NCI-H1436 treated with DMSO at 0.1 percent for 48 hours (cell line): Measurements from ENCODE around the gene CTSO.
"Not testable (repeated sequence)": the region's sequence is repeated elsewhere in the genome, so short reads cannot be mapped to it uniquely, and the experiment has no call there.

Source experiments
- DNase-seq: peaks from one replicate; lab custom pipeline; 2025; lab: John Stamatoyannopoulos, UW

The CTSO gene

DNA sequence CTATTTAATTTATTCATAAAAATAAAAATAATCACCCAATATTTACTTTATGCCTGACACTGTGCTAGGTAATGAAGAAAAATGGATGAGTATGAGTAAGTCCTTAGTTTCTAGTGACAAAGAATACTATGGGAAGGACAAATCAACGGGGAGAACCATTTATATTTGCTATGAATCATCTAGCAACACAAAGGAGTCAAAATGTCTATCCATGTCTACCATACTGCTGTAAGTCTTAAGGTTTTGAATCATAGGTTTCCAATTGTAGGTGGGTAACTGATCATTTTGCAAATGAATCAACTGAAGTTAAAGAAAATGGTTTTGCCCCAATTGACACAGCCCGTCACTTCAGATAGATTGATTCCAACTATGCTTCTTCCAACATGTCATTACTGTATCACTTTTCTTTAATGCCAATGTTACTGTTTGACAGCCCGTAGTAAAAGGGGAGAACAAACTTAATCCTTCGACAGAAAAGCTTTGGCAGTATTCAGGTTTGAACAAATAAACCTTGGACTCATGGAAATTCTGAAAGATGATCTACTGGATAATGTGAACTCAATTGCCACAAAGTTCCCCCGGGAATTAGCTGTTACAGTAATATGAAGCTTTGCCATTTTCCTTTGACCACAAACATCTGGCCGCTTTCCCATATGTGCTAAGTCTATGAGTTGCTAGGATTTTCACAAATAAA is 47.0 kb downstream of the CTSO start:
- DNase-seq: no peak

DNA sequence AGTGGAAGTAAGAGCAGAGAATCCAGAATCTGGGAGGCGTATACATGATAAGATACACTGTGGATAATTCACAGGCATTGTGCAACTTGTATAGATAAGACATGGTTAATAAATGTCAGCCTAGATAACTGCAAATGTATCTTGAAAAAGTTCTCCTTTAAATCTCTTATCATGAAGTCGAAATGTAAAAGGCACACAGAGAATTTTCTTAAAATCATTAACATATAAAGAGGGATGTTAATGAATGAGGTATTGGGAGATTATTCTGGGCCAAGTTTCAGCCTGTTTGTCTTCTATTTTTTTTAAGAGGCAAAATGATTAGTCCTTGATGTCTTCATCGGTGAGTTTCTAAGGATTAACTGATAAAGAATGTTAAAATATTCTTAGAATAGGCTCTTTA is 49.3 kb downstream of the CTSO start:
- DNase-seq: no peak

GRCh38 chr4:155903453-155903852 is 50.2 kb downstream of the CTSO start, which contains the start of gene TDO2:
Gene TDO2, plus strand, starts transcription at chr4:155903696. Its CDS starts 63 bp downstream, at chr4:155903759.
- no peak for DNase-seq

DNA sequence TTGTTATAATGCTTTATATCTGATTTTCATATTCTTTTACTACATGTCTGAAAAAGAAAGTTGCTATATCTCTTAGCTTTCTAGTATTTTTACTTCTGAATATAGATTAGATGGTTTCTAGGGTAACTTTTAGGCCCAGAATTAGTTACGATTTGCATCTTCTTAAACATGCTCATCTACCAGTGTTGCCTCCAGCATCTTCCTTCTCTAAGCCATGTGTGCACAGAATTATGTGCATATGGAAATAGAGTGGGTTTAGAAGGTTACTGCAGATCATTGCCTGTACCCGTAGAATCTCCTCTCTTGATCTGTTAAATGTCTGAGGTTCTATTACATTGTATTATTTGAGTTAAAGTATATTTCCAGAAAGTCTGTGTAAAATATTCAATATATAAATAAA is 52.7 kb downstream of the CTSO start:
- no peak for DNase-seq

DNA sequence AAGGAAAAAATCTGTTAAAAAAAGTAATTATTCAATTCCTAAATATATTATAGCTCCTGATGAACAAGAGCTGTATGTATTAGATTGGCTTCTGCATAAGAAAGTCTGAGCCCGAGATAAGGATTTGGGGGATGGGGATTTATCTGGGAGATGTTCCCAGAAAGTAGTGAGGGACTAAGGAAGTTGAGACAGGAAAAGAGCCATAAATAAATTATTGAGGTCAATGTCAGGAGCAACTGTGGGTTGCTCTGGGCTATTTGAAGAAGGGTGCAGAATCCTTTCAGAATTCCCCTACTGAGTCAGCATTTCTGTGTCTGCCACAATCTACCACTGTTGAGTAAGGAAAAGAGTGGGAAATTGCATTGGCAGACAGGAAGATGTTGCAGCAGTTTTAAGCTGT is 53.3 kb downstream of the CTSO start:
- DNase-seq: no peak

DNA sequence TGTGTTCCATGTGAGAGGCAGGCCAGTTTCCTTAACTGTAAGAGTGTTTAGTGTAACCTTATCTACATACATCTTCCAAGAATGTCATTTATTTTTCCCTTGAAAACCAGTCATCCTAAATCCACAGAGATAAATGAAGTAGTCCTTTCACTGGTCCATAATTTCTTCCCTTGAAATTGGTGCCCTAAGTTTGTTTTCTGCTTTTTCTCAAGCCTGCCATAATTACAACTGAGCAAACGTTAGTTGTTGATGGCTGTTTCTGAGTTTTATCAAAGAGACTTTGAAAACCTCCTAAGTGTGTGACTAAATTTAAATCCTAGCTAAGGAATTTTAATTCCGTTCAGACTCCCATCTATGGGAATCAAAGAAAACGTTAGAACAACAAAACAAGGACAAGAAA is 53.8 kb downstream of the CTSO start:
- DNase-seq: no peak

DNA sequence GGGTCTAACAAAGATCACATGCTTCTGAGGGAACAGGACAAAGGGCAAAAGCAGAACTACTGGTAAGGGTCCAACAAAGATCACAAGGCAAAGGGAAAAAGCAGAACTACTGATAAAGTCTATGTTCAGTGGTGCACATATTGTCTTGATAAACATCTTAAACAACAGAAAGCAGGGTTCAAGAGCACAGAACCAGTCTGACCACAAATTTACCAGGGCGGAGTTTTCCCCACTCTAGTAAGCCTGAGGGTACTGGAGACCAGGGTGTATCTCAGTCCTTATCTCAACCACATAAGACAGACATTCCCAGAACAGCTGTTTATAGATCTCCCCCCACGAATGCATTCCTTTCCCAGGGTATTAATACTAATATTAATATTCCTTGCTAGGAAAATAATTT is 55.3 kb downstream of the CTSO start:
- DNase-seq: not testable (repeated sequence)

GRCh38 chr4:155891058-155891457 is 62.6 kb downstream of the CTSO start:
- DNase-seq: no peak

- DNase-seq: no peak
Measured at GRCh38 chr4:155889946-155890345, 63.7 kb downstream of the CTSO start.

DNA sequence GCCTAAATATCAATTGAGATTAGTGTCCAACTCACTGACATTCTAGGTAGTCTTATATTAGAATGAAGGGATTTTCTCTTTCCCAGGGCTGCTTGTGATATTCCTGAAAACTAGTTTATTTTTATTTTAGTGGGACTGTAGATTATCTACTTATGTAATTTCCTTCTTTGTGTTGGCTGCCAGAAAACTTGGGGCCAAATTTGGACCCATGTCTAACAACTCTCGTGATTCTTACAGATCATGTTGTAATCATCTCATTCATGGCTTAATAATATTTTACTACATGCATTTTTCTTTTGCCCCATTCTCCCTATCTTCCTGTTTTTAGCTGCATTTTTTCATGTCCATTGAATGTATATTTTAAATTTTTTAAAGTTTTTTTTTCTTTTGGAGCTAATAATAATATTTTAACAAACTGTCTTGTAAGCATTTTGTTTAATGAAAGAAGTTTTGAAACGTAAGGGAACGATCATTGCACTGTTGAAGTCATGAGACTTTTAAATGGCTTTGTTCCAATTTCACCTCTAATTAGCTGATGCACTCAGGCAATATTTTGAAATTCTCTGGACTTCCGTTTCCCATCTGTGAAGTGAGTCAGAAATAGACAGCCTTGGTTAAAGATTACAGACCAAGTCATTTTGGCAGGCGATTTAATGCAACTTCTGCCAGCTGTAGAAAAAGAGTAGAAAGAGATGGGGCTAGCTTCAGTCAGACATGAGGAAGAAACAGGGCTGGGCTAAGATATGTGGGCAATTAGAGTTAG is 64.5 kb downstream of the CTSO start:
- no peak for DNase-seq

GRCh38 chr4:155887847-155888570 is 65.7 kb downstream of the CTSO start:
- no peak for DNase-seq

GRCh38 chr4:155887045-155887444 is 66.6 kb downstream of the CTSO start:
- DNase-seq: no peak

- no peak for DNase-seq
Measured at GRCh38 chr4:155885666-155886065, 68.0 kb downstream of the CTSO start.

- no peak for DNase-seq
Measured at GRCh38 chr4:155883895-155884294, 69.8 kb downstream of the CTSO start.

DNA sequence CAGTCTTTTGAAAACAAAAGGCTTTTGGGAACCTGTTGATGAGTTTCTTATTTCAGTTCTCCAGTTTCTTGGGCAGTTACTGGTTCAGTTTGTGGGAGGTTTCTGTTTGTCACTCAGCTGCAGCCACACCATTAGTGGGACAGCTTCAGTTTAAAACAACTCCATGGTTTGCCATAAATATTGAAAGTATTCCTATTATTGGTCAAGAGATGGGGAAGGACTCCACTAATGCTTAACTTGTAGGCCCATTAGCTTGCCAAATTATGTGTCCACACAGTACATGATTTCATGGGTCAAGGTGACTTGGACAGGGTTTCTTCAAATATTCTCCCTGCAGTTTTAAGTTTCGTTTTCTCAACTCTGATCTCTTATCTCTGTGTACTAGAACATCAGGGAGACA is 72.1 kb downstream of the CTSO start:
- DNase-seq: no peak

GRCh38 chr4:155879767-155880166 is 73.9 kb downstream of the CTSO start:
- no peak for DNase-seq

GRCh38 chr4:155878611-155879010 is 75.1 kb downstream of the CTSO start:
- DNase-seq: no peak

GRCh38 chr4:155877971-155878370 is 75.7 kb downstream of the CTSO start:
- DNase-seq: no peak

GRCh38 chr4:155875878-155876277 is 77.8 kb downstream of the CTSO start:
- no peak for DNase-seq
